PC-3 (cell line): ENCODE measurements around the gene TBC1D12.
"Not testable (repeated sequence)": the region's sequence is repeated elsewhere in the genome, so short reads cannot be mapped to it uniquely, and the experiment has no call there.

Source experiments
- EZH2 ChIP-seq: fragments of 300-600 bp; sonication (generic); IDR thresholded peaks from one replicate; pipeline ENCODE4 v1.6.1; 2017; ENCODE audit warnings: antibody characterized with exemption, mild to moderate bottlenecking, low read length; ENCODE audit not compliant: unreplicated experiment
- EZH2phosphoT487 ChIP-seq: fragments of 300-600 bp; sonication (generic); IDR thresholded peaks from 2 replicates; pipeline ENCODE4 v1.6.1; 2018; ENCODE audit warnings: mild to moderate bottlenecking, antibody characterized with exemption, low read length, borderline replicate concordance
- TF ChIP-seq, protein P1 (sequence below): fragments of 300-600 bp; sonication (generic); conservative IDR thresholded peaks from 2 replicates; pipeline ENCODE4 v1.5.1; 2017; ENCODE audit warnings: antibody characterized with exemption, low read depth, mild to moderate bottlenecking, low read length

- TF ChIP-seq, protein P1, sequence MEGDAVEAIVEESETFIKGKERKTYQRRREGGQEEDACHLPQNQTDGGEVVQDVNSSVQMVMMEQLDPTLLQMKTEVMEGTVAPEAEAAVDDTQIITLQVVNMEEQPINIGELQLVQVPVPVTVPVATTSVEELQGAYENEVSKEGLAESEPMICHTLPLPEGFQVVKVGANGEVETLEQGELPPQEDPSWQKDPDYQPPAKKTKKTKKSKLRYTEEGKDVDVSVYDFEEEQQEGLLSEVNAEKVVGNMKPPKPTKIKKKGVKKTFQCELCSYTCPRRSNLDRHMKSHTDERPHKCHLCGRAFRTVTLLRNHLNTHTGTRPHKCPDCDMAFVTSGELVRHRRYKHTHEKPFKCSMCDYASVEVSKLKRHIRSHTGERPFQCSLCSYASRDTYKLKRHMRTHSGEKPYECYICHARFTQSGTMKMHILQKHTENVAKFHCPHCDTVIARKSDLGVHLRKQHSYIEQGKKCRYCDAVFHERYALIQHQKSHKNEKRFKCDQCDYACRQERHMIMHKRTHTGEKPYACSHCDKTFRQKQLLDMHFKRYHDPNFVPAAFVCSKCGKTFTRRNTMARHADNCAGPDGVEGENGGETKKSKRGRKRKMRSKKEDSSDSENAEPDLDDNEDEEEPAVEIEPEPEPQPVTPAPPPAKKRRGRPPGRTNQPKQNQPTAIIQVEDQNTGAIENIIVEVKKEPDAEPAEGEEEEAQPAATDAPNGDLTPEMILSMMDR: not testable (repeated sequence)
- TF ChIP-seq EZH2, EZH2phosphoT487: not testable (repeated sequence)
Observed at GRCh38 chr10:94531550-94531949, 129.2 kb downstream of the TBC1D12 start.
